Activated T-helper 1 cell treated with anti-CD3 and anti-CD28 coated beads, Interleukin-12 subunit alpha, Interleukin-12 subunit beta, Interleukin-2, Interleukin-4 antibody, amounts not matched to agents 30 ng/mL and 10 ng/mL and 1 ng/mL, durations not matched to agents 14 hours and 24 hours and 36 hours (primary cell): ENCODE measurements around the gene ELF2. TPM values are rescaled to one million over a fixed set of nuclear protein-coding genes. Genes with fewer than 3 reads are reported as not detected.
"Not testable (repeated sequence)": the region's sequence is repeated elsewhere in the genome, so short reads cannot be mapped to it uniquely, and the experiment has no call there.

ENCODE experiments used
- DNase-seq: peaks from one replicate; pipeline ENCODE4 v3.0.0; 2021; ENCODE audit warnings: low spot score
- H3K27ac Mint-ChIP-seq: one replicate; pipeline ENCODE4 v1.8.0; 2021; ENCODE audit warnings: mild to moderate bottlenecking, mixed read lengths
- H3K27me3 Mint-ChIP-seq: one replicate; pipeline ENCODE4 v1.8.0; 2022; ENCODE audit warnings: mild to moderate bottlenecking, moderate library complexity, mixed read lengths; ENCODE audit not compliant: insufficient read depth
- H3K36me3 Mint-ChIP-seq: one replicate; pipeline ENCODE4 v1.8.0; 2021; ENCODE audit warnings: low read depth, mixed read lengths
- H3K4me1 Mint-ChIP-seq: one replicate; pipeline ENCODE4 v1.8.0; 2021; ENCODE audit warnings: low read depth, mixed read lengths
- H3K4me3 Mint-ChIP-seq: one replicate; pipeline ENCODE4 v1.8.0; 2021; ENCODE audit warnings: mild to moderate bottlenecking, moderate library complexity, mixed read lengths
- H3K9me3 Mint-ChIP-seq: one replicate; pipeline ENCODE4 v1.8.0; 2021; ENCODE audit warnings: mixed read lengths
- intact Hi-C: fragments of 100-400 bp; cut with micrococcal nuclease; formaldehyde crosslinking; loops from one replicate; pipeline ENCODE4 v1.15.1; 2024
- total RNA-seq: library from RNA; stranded (reverse); gene quantifications from 2 replicates; pipeline ENCODE4 v1.2.3, GENCODE V29; 2022

ELF2 gene
- total RNA-seq, 1 donor from 2014 or later, result 26.3 TPM

DNA sequence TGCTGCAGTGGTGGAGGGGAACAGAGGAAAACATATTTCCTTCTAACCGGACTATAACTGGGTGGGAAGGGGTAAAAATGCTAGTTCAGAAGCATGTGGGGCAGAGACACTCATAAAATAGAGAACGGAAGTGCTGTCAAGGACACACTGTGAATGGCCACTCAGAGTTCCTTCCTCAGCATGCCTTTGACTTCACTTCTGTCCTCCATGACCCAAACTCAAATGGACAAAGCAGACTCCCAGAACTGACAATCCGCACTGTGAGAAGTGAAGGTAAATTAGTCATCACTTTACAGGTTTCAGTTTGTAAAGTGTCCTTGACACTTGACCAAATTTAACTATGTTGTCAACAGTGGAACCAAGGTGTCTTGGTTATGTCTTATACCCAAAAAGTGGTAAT lies 30.2 kb upstream of the ELF2 start:
- Mint-ChIP-seq H3K9me3 (no peaks in the 10 kb centered on the region), H3K27ac (no peak overlapping the region), H3K36me3 (no peaks in the 10 kb centered on the region), H3K4me3 (no peak overlapping the region), H3K4me1 (no peaks in the 10 kb centered on the region), H3K27me3 (peaks cover 3% of the 10 kb centered on the region)
- DNase-seq, result no peak
- intact Hi-C loops, result no loop called here

DNA sequence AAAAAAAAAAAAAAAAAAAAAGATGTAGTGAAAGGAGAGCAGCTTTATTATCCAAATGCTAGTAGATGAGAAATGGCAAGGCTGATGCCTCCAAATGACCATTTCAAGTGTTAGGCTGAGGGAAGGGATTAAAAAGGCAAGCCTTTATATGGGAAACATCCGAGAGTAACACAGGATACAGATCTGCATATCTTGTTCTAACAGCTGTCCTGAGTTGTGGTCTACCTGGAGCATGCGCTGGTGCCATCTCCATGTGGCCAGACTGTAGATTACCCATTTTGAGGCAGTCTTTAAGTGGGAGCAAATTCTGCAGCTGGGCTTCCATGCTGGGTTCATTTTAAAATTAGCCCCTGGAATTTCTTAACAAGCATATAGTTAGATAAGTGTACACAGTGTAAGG lies 26.0 kb upstream of the ELF2 start:
- intact Hi-C loops, result no loop called here
- peaks cover 21% of the 10 kb centered on the region for H3K27me3 Mint-ChIP-seq
- H3K27ac Mint-ChIP-seq, result no peak overlapping the region
- no peak for DNase-seq
- no peak overlapping the region for H3K4me3 Mint-ChIP-seq
- H3K9me3 Mint-ChIP-seq, result no peaks in the 10 kb centered on the region
- H3K36me3 Mint-ChIP-seq, result no peaks in the 10 kb centered on the region
- H3K4me1 Mint-ChIP-seq, result no peaks in the 10 kb centered on the region

DNA sequence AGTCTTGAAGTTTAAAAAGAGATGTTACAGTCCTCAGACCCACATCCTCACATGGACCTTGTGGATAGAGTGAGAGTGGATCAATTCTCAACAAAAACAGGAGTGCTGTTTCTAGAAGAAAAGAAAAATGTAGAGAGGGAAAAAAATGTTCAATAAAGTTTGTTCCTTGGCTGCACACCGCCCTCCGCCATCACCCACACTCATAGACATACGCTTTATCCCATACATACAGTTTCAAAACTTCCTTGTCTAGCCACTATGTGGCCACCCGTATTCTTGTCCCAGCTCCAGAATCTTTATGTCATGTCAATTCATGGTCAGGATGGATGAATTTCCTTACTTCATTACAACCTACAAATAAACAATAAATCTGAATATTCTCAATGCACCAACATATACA lies 23.5 kb upstream of the ELF2 start:
- intact Hi-C loops, result no loop called here
- H3K27me3 Mint-ChIP-seq, result peaks cover 27% of the 10 kb centered on the region
- no peaks in the 10 kb centered on the region for H3K4me1 Mint-ChIP-seq
- no peak for DNase-seq
- no peak overlapping the region for H3K4me3 Mint-ChIP-seq
- H3K36me3 Mint-ChIP-seq, result no peaks in the 10 kb centered on the region
- no peaks in the 10 kb centered on the region for H3K9me3 Mint-ChIP-seq
- H3K27ac Mint-ChIP-seq, result no peak overlapping the region

DNA sequence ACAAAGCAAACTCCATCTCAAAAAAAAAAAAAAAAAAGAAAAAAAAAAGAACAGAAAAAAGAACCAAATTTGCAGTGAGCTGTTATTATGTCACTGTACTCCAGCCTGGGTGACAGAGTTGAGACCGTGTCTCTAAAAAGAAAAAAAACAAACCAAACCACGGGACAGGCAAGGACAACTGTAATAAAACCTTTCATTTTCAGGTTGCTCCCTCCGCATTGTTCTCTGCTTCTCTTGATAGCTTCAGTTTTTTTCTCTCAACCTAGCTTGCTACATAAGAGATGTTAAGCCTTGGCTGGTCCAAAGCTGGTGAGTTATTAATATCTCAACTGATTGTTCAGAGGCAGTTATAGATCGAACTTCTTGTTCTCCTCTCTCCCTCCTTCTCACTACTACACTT lies 23.1 kb upstream of the ELF2 start:
- H3K9me3 Mint-ChIP-seq, result no peaks in the 10 kb centered on the region
- no peak overlapping the region for H3K4me3 Mint-ChIP-seq
- H3K27me3 Mint-ChIP-seq, result peaks cover 27% of the 10 kb centered on the region
- DNase-seq, result no peak
- no peaks in the 10 kb centered on the region for H3K4me1 Mint-ChIP-seq
- H3K36me3 Mint-ChIP-seq, result no peaks in the 10 kb centered on the region
- H3K27ac Mint-ChIP-seq, result no peak overlapping the region
- intact Hi-C loops, result no loop called here

DNA sequence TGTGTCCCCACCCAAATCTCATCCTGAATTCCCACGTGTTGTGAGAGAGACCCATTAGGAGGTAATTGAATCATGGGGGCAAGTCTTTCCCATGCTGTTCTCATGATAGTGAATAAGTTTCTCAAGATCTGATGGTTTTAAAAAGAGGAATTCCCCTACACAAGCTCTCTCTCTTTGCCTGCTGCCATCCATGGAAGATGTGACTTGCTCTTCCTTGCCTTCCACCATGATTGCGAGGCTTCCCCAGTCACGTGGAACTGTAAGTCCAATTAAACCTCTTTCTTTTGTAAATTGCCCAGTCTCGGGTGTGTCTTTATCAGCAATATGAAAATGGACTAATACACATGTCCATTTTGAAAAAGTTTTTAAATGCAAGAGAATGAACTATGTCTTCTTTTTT lies 20.2 kb upstream of the ELF2 start:
- DNase-seq, H3K27ac Mint-ChIP-seq, H3K36me3 Mint-ChIP-seq, H3K4me1 Mint-ChIP-seq, intact Hi-C loops, H3K9me3 Mint-ChIP-seq, H3K4me3 Mint-ChIP-seq: not testable (repeated sequence)
- peaks cover 30% of the 10 kb centered on the region for H3K27me3 Mint-ChIP-seq

DNA sequence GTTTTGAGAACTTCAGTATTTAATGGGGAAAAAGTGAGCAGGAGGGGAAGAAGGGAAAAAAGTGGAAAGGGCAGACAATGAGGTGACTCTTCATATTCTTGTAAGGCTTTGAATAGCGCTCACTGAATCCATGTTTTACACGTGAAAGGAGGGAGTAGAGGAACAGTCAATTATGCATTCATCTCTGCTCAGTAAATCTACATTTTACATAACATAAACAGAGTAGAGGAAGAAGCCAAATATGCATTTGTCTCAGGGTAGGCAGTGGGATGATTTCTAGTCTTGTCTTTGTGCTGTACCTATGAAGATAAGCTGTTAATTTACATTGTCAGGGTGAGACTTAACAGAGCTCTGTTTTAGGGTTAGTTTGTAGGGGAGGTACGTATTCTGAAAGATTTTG lies 19.4 kb upstream of the ELF2 start:
- DNase-seq, result no peak
- Mint-ChIP-seq H3K36me3 (no peaks in the 10 kb centered on the region), H3K9me3 (no peaks in the 10 kb centered on the region), H3K27ac (no peak overlapping the region), H3K4me1 (no peaks in the 10 kb centered on the region), H3K27me3 (peaks cover 30% of the 10 kb centered on the region), H3K4me3 (no peak overlapping the region)
- intact Hi-C loops, result no loop called here

DNA sequence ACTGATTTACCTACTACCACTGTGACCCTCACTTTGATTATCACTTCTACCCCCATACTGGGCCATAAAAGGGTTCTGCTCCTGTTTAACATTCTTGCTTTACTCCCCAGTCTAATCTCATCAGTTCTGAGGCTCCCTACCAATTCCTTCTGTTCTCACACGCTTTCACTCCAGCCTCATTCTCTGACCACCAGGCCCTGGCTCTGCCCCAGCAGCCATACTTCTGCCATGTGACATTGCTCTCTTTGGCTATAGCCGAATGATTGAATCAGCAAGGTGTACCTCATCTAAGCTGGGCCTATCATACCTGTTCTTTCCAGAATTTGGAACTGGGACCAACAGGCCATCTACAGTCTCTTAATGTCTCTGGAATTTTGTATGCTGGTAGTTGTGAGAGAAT lies 14.4 kb upstream of the ELF2 start:
- H3K36me3 Mint-ChIP-seq, result no peaks in the 10 kb centered on the region
- H3K27me3 Mint-ChIP-seq, result peaks cover 10% of the 10 kb centered on the region
- intact Hi-C loops, result no loop called here
- H3K27ac Mint-ChIP-seq, result no peak overlapping the region
- peaks cover 6% of the 10 kb centered on the region for H3K4me1 Mint-ChIP-seq
- H3K9me3 Mint-ChIP-seq, result no peaks in the 10 kb centered on the region
- H3K4me3 Mint-ChIP-seq, result no peak overlapping the region
- DNase-seq, result no peak

DNA sequence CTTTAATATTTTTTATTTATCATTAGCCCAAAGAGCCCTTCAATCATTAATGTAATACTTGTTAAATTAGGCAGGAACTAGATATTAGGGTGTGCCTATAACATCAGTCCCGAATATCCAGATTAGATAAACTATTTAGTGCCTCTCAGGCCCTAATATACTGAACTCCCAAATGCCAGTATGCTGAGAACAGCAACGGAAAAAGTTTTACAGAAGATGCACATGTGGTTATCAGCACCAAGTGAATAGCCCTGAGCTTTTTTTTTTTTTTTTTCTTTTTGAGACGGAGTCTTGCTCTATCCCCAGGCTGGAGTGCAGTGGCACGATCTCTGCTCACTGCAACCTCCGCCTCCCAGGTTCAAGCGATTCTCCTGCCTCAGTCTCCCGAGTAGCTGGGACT lies 13.0 kb upstream of the ELF2 start:
- intact Hi-C loops, result no loop called here
- H3K4me3 Mint-ChIP-seq, result no peak overlapping the region
- H3K27me3 Mint-ChIP-seq, result peaks cover 11% of the 10 kb centered on the region
- peaks cover 6% of the 10 kb centered on the region for H3K4me1 Mint-ChIP-seq
- no peaks in the 10 kb centered on the region for H3K9me3 Mint-ChIP-seq
- no peaks in the 10 kb centered on the region for H3K36me3 Mint-ChIP-seq
- no peak for DNase-seq
- H3K27ac Mint-ChIP-seq, result no peak overlapping the region

DNA sequence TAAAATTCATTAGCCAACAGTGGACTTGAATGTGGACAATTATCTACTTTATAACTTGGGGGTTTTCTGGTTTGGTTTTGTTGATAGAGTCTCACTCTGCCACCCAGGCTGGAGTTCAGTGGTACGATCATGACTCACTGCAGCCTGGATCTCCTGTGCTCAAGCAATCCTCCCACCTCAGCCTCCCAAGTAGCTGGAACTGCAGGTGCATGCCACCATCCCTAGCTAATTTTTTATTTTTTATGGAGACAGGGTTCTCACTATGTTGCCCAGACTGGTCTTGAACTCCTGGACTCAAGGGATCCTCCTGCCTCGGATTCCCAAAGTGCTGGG lies 12.4 kb upstream of the ELF2 start:
- no peak for DNase-seq

DNA sequence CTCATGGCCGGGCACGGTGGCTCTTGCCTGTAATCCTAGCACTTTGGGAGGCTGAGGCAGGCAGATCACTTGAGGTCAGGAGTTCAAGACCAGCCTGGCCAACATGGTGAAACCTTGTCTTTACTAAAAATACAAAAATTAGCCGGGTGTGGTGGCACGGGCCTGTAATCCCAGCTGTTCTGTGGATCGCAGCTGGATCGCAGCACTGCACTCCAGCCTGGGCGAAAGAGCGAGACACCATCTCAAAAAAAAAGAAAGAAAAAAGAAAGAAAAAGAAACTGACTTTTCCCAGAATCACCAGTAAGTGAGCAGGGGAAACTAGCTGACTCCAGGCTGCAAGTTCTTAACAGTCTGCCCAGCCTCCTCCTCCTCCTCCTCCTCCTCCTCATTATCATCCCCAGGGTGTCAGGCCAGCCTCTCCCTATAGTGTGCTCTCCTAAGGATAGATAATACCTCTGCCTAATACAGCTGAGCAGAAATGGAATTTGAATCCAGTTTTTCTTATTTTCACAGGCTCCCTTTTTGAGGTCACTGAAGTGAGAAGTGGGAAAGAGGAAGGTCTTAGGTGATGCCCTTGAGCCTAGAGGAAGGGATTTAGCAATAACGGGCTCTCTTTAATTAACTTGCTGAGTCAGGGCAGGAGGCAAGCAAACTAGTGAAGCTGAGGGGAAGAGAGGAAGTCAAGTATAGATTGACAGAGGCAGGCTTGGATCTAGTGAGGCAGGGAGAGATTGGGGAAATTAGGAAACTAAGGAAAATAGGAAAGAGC lies 11.8 kb upstream of the ELF2 start:
- intact Hi-C loops, result no loop called here
- H3K27me3 Mint-ChIP-seq, result peaks cover 8% of the 10 kb centered on the region
- DNase-seq, result no peak
- no peak overlapping the region for H3K4me3 Mint-ChIP-seq
- H3K4me1 Mint-ChIP-seq, result peaks cover 6% of the 10 kb centered on the region
- H3K9me3 Mint-ChIP-seq, result no peaks in the 10 kb centered on the region
- no peaks in the 10 kb centered on the region for H3K36me3 Mint-ChIP-seq
- no peak overlapping the region for H3K27ac Mint-ChIP-seq

More for the DNA sequence above, 12.4 kb upstream of the ELF2 start:
- Mint-ChIP-seq H3K4me1 (peaks cover 6% of the 10 kb centered on the region), H3K27me3 (peaks cover 11% of the 10 kb centered on the region), H3K9me3 (no peaks in the 10 kb centered on the region), H3K36me3 (no peaks in the 10 kb centered on the region), H3K4me3 (no peak overlapping the region), H3K27ac (no peak overlapping the region)
- intact Hi-C loops, result no loop called here

DNA sequence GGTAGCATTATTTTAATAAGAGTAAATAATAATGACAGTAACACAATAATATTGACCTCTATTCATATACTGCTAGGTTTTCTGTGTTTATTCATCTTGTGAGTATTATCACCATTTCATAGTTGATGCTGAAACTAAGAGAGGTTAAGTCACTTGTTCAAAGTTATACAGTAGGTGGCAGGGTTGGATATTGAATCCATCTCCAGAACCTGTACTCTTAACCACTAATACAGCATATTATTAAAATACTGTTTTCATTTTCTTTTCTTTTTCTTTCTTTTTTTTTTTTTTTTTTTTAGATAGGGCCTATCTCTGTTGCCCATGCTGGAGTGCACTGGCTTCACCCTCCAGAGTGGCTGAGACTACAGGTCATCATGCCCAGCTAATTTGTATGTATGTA lies 7.1 kb upstream of the ELF2 start:
- Mint-ChIP-seq H3K27me3 (peaks cover 38% of the 10 kb centered on the region), H3K9me3 (no peaks in the 10 kb centered on the region), H3K36me3 (no peaks in the 10 kb centered on the region), H3K4me1 (peaks cover 9% of the 10 kb centered on the region), H3K27ac (no peak overlapping the region), H3K4me3 (no peak overlapping the region)
- no peak for DNase-seq
- intact Hi-C loops, result no loop called here

DNA sequence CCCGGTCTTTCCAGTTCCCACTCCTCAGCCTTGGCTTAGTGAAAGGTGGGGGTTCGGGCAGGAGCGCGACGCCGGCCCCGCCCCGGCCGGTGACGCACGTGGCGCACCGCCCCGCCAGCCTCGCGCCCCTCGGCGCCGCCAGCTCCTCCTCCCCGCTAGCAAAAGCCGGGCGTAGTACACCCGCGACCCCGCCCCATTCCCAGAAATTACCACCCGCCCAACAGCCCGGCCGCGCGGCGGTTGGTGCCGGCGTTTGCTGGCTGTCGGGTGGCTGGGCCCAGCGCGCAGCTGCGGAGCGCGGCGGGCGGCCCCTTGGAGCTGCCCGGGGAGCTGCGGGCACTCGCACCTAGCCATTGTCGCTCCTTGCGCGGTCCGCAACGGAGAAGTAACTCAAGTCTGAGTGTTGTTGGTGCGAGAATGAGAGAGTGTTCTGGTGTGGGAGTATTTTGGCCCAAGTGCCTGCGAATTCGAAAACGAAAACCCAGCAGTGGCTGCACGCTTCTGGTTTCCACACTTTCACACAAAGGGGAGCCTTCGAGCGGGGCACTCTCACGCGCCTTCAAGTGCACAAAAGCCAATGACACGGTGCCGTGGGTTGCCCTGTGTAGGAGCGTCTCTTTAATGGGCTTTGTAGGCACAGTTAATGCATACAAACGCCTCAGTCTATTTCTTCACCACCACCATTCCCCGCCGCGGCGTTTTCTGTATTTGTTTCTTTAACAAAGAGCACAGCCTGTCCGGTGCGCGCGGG lies 1.0 kb upstream of the ELF2 start:
- intact Hi-C loops, result loop anchor here (1.0 to 5.0 kb wide), 16 partner anchors 51 to 1346 kb away; partner anchors contain the start of genes ELMOD2, NAA15, NOCT and SCOC
- H3K4me1 Mint-ChIP-seq, result peaks cover 36% of the 10 kb centered on the region
- peak overlapping the region; percentile 91 for H3K27ac Mint-ChIP-seq
- peak; percentile 97 for DNase-seq
- peak overlapping the region; percentile 86 for H3K4me3 Mint-ChIP-seq
- H3K9me3 Mint-ChIP-seq, result no peaks in the 10 kb centered on the region
- H3K36me3 Mint-ChIP-seq, result no peaks in the 10 kb centered on the region
- peaks cover 50% of the 10 kb centered on the region for H3K27me3 Mint-ChIP-seq

DNA sequence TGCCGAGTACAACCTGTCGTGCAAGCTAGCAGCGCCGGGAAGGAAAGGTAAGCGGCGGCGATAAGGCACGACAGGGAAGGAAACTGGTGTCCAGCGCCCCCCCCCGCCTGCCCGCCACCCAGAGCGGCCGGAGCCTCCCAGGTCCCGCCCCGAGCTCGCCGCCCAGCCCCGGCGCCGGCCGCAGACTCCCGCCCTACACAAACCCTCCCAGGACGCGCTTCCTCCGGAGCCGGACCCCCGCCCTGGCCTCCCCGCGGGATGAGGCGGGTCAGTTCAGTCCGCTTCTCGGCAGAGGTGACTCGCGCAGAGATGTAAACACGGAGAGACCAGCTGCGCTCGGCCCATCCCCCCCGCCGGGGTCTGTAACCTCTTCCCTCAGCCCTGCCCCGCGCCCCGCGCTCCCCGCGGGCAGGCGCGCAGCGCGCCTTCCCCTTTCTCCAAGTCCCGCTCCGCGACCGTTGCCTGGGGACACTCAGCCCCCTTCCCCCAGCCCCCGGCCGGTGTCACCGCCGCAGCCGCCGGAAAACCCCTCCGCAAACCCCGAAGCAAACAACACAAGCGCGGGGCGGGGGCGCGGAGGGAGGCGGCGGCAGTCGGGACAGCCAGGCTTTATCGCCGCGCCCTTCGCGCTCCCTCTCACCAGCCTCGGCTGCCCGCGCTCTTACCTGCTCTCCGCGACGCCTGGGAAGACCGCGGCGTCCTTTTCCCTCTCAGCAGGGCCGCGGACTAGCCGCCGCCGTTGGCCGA lies 543 bp downstream of the ELF2 start:
- DNase-seq, result peak; percentile 77
- Mint-ChIP-seq H3K36me3 (no peaks in the 10 kb centered on the region), H3K4me3 (peak overlapping the region; percentile 93), H3K4me1 (peaks cover 42% of the 10 kb centered on the region), H3K9me3 (no peaks in the 10 kb centered on the region), H3K27me3 (peaks cover 40% of the 10 kb centered on the region), H3K27ac (peak overlapping the region; percentile 84)
- intact Hi-C loops, result loop anchor here (1.0 to 5.0 kb wide), 11 partner anchors 52 to 1196 kb away; partner anchors contain the start of genes SCOC, SETD7 and SLC7A11
